DMS 273 (cell line): ENCODE measurements around the gene XYLT1.
A peak's percentile ranks its signal among the peaks of the same experiment; 100 is the strongest.

ENCODE experiments used
- DNase-seq: peaks from one replicate; lab custom pipeline; 2025; ENCODE audit not compliant: unreplicated experiment; lab: John Stamatoyannopoulos, UW

The XYLT1 gene

DNA sequence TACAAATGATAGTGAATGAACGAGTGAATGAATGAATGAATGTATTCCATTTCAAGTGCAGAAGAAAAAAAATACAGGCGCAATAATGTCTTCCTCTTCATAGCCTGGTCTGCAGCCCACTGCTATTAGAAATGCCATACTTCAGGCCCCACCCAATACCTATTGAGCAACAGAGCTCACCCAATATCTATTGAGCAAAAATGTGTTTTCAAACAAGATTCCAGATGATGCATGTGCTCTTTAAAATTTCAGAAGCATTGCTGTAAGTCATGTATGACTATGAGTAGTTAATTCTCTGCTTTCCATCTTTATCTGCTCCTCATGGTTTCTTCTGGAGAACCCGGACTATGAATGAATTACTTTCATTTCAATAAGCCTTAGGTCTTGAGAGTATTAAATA, 308.2 kb downstream of the XYLT1 start:
- no peak for DNase-seq

DNA sequence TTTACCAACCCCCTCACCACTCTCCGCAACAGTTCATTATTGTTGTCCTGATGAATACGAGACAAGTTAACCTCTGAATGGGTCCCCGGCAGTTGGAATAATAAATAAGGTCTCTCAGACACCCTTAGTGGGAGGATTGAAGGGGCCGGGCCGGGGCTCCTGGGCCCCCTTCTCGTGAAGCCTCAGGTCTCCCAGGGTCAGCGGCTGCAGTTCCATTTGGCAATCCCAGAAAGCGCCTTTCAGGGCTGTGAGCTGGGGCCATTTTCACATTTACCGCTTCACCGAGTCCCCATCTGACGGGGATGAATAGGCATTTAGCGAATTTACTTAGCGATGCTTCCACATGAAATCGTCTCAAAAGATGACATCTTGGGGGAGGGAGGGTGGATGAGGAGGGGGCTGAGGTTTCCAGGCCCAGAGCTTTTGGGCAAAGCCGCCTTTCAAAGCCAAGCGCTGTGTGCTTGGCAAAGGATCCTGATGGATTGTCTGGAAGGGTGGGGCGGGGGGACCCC, 309.8 kb downstream of the XYLT1 start:
- DNase-seq = peak; percentile 65

DNA sequence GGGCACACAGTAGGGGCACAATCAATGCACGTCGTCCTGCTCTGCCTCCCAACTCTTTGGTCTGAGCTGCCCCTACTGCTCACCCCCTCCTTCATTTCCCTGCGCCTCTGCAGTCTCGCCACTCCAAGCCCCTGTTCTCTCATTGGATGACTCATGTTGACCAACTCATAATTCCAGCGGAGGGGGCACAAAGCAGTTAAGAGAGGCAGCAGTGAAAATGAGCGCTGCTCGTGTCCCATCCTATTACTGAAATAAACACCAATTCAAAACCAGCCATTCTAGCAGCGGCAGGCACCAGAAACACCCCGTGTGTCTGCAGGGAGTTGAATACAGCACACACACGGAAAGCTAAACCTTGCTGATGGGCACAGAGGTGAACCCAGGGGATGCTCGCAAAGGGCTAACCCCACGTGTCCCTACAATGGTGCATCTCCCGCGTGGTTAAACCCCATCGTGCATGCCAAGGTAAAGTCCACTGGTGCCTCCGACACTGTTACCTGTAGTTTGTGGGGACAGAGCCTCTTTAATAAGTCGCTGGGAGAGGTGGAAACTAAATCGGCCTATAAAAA, 310.4 kb downstream of the XYLT1 start:
- DNase-seq = peak; percentile 7

DNA sequence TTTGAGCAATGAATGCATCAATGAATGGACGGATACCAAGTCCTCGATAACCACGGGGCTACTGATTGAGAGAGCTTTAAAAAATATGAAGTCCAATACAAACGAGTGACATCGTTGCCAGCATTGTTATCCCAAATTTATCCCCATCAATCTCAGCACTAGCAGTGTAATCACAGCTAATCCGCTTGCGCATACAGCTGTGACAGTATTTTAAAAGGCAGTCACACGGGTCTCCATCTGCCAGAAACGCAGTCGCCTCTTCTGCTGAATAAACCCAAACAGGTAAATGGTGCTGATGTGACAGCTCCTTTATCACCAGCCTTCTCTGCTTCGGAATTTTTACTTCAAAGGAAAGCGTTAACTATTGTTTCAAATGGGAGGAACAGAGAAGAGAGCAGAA, 311.1 kb downstream of the XYLT1 start:
- no peak for DNase-seq

DNA sequence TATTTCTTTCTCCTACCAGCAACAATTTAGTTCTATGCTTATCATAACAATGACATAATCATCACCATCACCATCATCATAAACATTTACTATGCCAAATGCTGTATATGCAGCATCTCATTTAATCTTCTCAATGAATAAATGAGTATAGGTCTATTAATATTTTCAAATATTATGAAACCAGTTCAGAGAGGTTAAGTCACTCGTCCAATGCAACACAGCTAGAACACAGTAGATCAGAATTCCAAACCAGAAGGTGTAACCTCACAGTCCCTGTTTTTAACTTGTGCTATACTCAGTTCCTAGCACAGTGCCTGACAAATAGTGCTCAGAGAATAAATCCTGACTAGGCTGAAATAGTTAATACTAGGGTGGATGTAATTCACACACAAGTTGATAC, 314.8 kb downstream of the XYLT1 start:
- no peak for DNase-seq

DNA sequence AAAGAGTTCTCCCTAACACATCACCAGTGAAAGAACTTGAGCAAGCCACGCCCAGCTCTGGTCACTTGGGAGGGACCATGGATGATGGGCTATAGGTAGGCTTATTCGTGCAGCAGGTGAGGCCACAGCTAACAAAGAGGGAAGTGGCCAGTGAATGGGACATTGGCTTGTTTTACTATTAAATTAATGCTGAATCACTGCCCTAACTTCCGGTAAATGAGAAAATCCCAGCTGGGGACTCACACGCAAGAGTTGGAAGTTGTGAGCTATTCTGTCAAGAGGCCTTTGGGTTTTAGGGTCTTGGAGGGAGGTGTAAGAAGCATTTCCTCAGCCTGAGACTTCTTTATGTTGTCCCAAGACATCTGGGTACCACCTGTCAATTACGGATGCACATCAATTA, 315.3 kb downstream of the XYLT1 start:
- no peak for DNase-seq

DNA sequence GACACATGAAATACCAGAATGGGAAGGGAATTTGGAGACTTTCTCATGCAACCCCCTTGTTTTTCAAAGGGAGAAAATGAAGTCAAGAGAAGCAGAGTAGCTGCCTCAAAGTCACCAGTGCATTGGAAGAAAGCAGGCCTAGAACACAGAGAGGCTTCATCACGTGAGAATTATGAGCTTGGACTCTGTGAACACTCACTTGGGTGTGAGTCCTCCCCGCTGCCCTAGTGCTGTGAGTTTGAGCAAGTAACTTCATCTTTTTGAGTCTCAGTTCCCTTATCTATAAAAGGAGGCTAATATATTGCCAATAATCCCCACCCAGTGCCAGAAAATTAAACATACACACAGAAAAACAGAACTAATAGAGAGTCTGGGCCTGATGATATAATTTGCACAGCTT, 315.8 kb downstream of the XYLT1 start:
- DNase-seq = no peak

DNA sequence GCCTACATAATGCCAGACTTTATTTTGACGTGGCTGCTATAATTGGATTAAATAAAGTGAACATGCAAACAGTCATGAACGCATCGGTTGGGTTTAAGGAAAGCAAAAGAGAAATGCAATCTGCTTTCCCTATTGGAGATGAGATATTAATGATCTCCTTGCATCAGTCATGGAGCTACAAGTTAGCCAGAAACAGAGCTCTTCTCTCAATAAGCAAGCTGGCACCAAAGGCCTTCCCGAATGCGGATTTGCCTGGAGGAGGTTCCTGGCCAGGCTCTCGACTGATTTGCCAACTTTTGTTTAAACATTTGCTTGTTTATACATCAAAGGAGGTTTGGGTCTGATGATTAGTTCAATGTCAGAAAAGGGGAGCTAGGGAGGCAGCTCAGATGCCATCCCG, 318.4 kb downstream of the XYLT1 start:
- DNase-seq = no peak

DNA sequence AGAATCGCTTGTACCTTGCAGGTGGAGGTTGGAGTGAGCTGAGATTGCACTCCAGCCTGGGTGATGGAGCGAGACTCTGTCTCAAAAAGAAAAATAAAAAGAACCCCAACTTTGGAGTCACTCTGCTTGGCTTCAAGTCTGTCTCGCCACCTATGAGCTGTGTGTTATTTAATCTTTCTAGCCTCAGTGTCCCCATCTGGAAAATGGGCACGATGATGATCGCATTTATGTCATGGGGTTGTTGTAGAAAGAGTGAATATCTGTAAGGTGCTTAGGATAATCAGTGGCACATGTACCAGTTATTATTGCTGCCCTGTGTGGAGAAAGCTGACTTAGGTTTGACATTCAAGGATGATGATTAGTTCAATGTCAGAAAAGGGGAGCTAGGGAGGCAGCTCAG, 319.4 kb downstream of the XYLT1 start:
- no peak for DNase-seq

DNA sequence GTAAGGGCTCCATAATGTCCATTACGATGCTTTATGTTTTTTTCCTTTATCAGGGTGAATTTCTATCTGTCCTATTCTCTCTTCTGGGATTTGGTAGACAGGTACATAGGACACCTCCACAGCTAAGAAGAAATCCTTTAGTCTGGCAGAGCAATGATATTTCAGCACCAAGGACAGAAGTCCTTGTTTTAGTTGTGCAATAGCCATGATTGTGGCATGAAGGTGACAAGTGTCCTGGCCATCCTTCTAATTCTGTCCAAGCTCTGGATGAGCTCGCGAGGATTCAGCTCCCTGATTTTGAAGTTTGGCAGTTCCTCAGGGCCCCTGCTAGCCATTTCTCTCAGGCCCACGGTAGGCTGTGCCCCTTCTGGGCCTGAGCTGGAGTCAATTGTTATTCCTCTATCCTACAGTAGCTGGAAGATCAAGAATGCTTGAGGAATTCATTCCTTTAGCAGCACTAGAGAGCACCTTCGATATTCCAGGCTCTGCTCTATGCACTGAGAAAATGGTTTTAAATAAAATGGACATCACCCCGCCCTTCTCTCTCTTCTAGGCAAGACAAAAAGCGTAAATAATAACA, 320.8 kb downstream of the XYLT1 start:
- no peak for DNase-seq

DNA sequence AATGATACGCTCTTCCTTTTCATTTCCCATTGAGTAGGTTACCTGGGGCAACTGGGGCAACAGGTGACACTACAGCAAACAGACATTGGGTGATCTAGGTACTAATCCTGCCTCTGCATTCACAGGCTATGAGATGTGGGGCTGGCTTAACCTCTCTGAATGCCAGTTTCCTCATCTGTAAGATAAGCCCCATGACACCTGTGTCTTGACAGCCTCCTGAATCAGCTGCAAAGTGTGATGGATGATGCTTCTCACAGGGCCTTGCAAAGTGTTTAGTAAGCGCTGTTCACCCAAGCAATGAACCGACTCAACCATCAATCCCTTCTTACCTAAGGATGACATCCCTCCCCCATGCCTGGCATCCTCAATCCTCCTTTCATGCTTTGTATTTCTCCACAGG, 322.8 kb downstream of the XYLT1 start:
- DNase-seq = no peak

DNA sequence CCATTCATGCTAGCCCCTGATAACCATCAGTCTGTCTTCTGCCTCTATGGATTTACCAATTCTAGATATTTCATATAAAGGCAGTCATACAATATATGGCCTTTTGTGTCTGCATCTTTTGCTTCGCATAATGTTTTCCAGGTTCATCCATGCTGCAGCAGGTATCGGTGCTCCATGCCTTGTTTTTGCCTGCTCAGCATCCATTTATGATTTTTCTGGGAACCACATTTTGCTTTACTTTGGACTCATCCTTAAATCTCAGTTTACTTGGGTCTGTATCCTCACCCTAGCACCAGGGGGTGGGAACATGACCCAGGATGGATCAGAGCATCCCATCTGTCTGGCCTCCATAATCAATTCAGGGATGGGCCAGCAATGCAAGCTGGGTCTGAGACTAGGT, 325.7 kb downstream of the XYLT1 start:
- no peak for DNase-seq

DNA sequence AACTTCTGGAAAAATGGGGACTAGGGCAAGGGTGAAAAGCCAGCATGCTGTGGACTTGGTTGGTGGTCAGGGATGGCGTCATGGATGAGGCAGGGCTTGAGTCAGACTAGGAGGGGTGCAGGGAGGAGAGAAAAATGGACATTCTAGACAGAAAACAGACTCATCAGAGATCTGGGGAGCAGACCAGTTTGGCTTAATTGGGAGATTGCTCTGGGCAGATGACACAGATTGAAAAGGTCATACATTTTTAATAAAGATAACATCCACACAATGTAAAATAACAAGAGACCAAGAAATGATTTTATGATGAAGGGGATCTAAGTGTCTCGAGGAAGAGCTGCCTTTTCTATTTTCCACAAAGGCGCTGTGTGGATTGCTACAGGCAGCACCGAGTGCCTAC, 326.3 kb downstream of the XYLT1 start:
- no peak for DNase-seq

DNA sequence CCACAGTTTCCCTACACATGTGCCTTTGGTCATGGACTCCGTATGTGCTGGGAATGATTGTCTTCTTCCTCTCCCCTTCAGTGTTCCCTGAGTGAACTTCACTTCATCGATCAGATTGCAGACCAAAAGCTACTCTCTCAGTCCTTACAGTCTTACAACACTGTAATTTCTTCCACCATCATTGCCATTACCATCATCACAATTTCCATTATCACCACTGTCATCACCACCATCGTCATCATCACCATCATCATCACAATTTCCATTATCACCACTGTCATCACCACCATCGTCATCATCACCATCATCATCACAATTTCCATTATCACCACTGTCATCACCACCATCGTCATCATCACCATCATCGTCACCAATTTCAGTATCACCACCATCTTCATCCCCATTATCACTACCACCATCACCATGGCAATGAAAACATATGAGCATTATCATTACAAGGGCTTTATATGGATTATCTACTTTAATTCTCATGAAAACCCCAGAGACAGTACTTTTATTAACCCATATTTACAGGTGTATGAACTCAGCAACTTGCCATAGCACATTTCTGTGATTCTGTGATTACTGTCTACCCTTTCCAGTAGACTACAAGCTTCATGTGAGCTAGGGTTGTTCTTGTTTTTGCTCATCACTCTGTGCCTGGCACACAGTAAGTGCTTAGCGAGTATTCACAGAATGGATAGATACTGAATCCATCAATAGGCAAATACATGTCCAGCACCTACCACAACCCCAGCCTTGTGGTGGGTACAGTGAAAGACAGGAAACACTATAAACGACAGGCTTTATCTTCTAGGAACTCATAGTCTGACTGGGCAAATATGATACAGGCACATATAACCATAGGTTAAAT, 327.0 kb downstream of the XYLT1 start:
- no peak for DNase-seq

DNA sequence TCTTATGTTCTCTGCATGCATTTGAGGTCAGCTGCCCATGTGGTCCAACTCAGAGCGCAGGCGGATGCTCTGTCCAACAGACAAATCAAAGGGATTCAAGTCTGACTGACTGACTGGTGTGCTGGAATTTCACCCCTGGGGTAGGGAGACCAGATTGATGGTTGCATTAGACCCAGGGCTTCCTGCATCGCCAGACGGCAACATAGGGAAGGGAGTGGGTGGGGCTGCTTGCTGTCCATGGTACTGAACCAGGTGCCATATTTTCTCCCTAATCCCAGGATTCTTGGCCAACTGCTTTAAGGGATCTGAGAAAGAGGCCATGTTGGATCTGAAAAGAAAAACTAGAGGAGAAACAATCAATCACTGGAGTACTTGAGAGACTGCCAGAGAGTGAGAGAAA, 332.0 kb downstream of the XYLT1 start:
- DNase-seq = peak; percentile 6

DNA sequence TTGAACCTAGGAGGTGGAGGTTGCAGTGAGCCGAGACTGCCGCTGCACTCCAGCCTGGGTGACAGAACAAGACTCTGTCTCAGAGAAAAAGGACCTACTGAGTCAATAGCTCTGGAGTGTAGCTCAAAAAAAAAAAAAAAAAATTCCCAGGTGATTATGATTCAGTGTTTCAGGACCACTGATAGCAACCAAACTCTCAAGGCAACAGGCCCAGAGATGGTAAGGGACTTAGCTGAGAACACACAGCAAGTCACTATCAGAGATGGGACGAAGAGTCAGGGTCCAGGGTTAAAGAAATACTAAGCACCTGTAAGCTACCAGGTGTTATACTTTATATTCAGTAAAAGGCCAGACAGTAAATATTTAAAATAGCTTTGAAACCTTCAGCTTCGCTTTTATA, 335.3 kb downstream of the XYLT1 start:
- no peak for DNase-seq

DNA sequence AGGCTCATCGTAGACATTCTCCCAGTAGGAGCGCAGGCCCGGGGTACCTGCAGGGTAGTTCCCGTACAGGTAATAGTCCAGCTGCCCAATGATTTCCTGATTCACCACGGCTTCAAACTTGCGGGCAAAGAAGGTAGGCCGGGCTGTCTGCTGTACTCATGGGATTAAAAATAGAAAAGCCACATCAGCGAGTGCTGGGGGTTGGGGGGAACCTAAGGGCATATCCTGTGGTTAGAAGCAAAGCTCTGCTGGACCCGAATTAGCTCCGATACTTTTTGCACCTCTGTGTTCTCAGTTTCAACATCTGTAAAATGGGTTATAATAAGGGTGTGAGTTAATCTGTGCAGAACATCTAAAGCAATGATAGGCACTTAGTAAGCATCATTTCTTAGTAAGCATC, 336.2 kb downstream of the XYLT1 start:
- no peak for DNase-seq

DNA sequence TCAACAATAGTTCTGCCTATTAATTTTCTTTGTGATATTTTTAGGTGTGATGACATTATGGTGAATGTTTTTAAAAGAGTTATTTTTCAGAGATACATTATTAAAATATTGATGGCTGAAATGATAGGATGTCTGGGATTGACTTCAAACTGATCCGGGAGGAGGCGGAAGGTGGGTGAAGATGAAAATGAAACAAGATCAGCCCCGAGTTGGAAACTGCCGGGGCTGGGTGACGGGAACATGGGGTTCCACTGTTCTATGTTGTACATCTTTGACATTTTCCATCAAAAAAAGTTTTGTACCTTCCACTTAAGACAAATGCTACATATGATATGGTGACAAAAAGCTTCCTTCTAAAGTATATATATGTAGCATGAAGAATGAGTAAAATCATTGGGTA, 336.9 kb downstream of the XYLT1 start:
- no peak for DNase-seq

DNA sequence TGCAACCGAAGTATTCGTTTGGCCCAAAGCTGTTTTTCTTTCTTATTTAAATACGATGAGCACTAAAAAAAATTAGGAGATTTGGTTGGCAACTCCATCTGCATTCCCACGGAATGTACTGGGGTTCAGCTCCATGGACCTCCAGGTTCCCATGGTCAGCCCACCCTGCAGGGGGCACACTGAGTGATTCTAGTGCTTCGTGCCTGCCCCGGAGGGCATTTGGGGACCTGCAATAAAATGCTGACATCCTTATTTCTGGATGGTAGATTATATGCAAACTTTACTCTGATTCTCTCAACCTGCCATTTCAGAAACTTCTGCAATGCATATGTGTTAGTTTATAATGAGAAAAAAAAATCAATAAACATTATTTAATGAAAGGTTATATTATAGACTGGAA, 339.4 kb downstream of the XYLT1 start:
- peak; percentile 10 for DNase-seq

DNA sequence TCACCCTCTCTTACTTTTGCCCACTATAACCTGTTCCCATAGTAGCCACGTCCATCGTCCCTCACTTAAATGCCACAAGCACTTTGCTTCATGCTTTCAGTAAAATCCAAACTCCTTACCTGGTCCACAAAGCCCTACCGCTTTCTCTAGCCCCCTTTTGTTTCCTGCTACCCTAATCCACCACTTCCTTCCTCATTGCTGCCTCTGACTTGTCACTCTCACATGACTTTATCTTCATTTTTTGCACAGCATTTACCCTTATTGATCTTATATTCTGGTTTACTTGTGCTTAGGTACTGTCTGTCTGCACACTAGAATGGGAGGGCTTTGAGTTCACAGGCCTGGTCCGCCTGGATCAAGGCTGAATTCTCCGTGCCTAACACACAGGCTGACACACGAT, 340.0 kb downstream of the XYLT1 start:
- no peak for DNase-seq

DNA sequence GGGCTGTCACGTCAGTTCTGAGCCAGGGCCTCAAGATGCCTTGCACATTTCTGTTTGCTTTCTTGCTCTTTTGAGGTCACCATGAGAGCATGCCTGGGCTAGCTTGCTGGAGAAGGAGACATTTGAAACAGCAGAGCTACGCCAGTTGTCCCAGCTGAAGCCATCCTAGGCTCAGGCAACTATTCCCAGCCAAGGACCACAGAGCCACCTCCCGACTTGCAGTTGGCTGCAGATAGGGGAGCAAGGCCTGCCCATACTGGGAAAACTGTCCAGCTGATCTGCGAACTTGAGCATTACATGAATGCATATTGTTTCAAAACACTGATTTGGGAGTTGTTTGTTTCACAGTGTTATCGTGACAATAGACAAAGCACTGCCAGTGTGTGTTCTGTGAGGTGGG, 340.8 kb downstream of the XYLT1 start:
- no peak for DNase-seq

DNA sequence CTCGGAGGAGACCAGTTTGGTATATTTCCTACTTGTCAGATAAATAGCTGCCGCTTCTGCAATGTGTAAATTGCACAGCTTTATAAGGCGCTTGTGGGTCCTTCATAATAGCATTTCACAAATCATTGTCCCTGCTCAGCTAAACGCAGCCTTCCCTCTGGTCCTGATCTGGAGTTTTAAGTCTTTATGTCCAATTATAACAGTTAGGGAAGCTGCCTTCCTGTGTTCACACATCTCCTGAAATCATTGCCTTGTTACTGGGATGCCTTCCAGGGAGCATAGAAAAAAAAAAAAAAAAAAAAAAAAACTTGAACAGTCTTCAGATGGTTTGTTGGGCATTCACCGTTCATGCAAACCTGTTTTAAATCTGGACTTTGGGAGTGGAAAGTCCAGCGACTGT, 342.0 kb downstream of the XYLT1 start:
- DNase-seq = no peak
